Measurements from ENCODE around the gene SLC16A3.

DNA sequence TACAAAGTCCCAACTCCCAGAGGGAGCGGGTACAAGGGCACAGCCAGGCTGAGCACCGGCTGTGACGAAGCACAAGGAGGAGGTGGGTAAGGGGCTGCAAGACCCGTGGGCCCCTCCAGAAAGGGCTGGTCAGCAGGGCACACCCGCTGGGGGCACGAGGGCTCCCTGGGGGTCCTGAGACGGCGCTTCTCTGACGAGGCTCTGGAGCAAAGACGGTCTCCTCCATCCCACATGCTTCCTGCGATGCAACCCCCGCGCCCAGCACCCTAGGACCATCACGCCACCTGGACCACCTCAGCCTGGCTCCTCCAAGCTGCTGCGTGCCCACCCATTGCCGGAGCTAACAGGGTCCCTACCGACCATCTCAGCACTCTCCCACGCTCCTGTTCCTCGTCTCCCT is 24.9 kb upstream of the SLC16A3 start:
- TF ChIP-seq CTCF (IDR thresholded peaks at IDR 0.05) (no peak), POLR2A (IDR thresholded peaks at IDR 0.05) (no peak)

Data from esophagus squamous epithelium (tissue), 4 donors.